22Rv1 (cell line): ENCODE data around the gene SULF2.

Experiments
- CTCF ChIP-seq: fragments of 450-650 bp; IDR thresholded peaks from 2 replicates; pipeline ENCODE4 v1.5.1; 2017; ENCODE audit warnings: mild to moderate bottlenecking
- ZFX ChIP-seq: fragments of 450-650 bp; IDR thresholded peaks from 2 replicates; pipeline ENCODE4 v1.6.1; 2017; ENCODE audit warnings: antibody characterized with exemption, borderline replicate concordance

GRCh38 chr20:47627540-47627939, 157.7 kb downstream of the SULF2 start:
- TF ChIP-seq CTCF (no peak), ZFX (no peak)
